ENCODE data around the gene AOX1.

GRCh38 chr2:200604571-200605255, 18.9 kb downstream of the AOX1 start:
- TF ChIP-seq CTCF (conservative IDR thresholded peaks at IDR 0.05; ENCODE audit: low read depth, low read length) (no peak), EZH2 (IDR thresholded peaks at IDR 0.05; ENCODE audit: low read length, unreplicated experiment) (no peak)
